Neural cell (in vitro differentiated cells): ENCODE data around the gene PMM2. TPM values are rescaled to one million over a fixed set of nuclear protein-coding genes. Genes with fewer than 3 reads are reported as not detected.
"Not testable (repeated sequence)": the region's sequence is repeated elsewhere in the genome, so short reads cannot be mapped to it uniquely, and the experiment has no call there.

ENCODE experiments used
- H2AFZ ChIP-seq: fragments of 200-600, 300-800 bp; sonication (generic), shearing (Covaris generic); 2 replicates; pipeline ENCODE4 v1.6.0; 2014; ENCODE audit warnings: low read depth, mild to moderate bottlenecking, antibody characterized with exemption, low read length, moderate library complexity
- H3F3A ChIP-seq: fragments of 200-600 bp; shearing (Covaris generic); 2 replicates; pipeline ENCODE4 v1.6.1; 2016; ENCODE audit warnings: mild to moderate bottlenecking, moderate library complexity, mixed read lengths, antibody characterized with exemption, low read length; ENCODE audit not compliant: insufficient read depth, poor library complexity, severe bottlenecking
- H3K27ac ChIP-seq: fragments of 200-600, 300-800 bp; sonication (generic), shearing (Covaris generic); 2 replicates; pipeline ENCODE4 v1.5.1; 2014; ENCODE audit warnings: mild to moderate bottlenecking, low read length, moderate library complexity
- H3K27me3 ChIP-seq: fragments of 300-800, 200-600 bp; sonication (generic), shearing (Covaris generic); 2 replicates; pipeline ENCODE4 v1.6.0; 2014; ENCODE audit warnings: mild to moderate bottlenecking, low read depth, low read length, moderate library complexity; ENCODE audit not compliant: insufficient read depth
- H3K36me3 ChIP-seq: fragments of 300-800, 200-600 bp; sonication (generic), shearing (Covaris generic); 2 replicates; pipeline ENCODE4 v1.5.1; 2014; ENCODE audit warnings: mild to moderate bottlenecking, antibody characterized with exemption, low read length, moderate library complexity; ENCODE audit not compliant: insufficient read depth
- H3K4me2 ChIP-seq: fragments of 300-800, 200-600 bp; sonication (generic), shearing (Covaris generic); 2 replicates; pipeline ENCODE4 v1.6.0; 2014; ENCODE audit warnings: mild to moderate bottlenecking, low read length
- H3K4me3 ChIP-seq: fragments of 300-800, 200-600 bp; sonication (generic), shearing (Covaris generic); 2 replicates; pipeline ENCODE4 v1.5.1; 2014; ENCODE audit warnings: mild to moderate bottlenecking, low read length, moderate library complexity
- H3K79me2 ChIP-seq: fragments of 200-600 bp; shearing (Covaris generic); replicated peaks from 2 replicates; pipeline ENCODE4 v1.6.0; 2014; ENCODE audit warnings: mild to moderate bottlenecking, low read length, moderate library complexity; ENCODE audit not compliant: insufficient read depth
- H3K9ac ChIP-seq: fragments of 300-800, 200-600 bp; sonication (generic), shearing (Covaris generic); 2 replicates; pipeline ENCODE4 v1.6.1; 2016; ENCODE audit warnings: mild to moderate bottlenecking, low read length, mixed read lengths
- H3K9me2 ChIP-seq: fragments of 200-600 bp; shearing (Covaris generic); 2 replicates; pipeline ENCODE4 v1.6.1; 2016; ENCODE audit warnings: mild to moderate bottlenecking, low read length, mixed read lengths; ENCODE audit not compliant: insufficient read depth
- H3K9me3 ChIP-seq: fragments of 200-600, 300-800 bp; sonication (generic), shearing (Covaris generic); 2 replicates; pipeline ENCODE4 v1.6.1; 2016; ENCODE audit warnings: mild to moderate bottlenecking, mixed run types, low read length, moderate library complexity, mixed read lengths
- H4K20me1 ChIP-seq: fragments of 200-600 bp; shearing (Covaris generic); 2 replicates; pipeline ENCODE4 v1.6.1; 2016; ENCODE audit warnings: mild to moderate bottlenecking, mixed run types; ENCODE audit not compliant: insufficient read depth
- EP300 ChIP-seq: fragments of 450-650 bp; conservative IDR thresholded peaks from 2 replicates; pipeline ENCODE4 v1.6.1; 2014; ENCODE audit warnings: antibody characterized with exemption, mild to moderate bottlenecking, moderate library complexity; ENCODE audit not compliant: poor library complexity, severe bottlenecking
- EZH2 ChIP-seq: fragments of 200-600, 300-800 bp; shearing (Covaris generic), sonication (generic); IDR thresholded peaks from 2 replicates; pipeline ENCODE4 v1.6.1; 2014; ENCODE audit warnings: antibody characterized with exemption, low read length, borderline replicate concordance, mild to moderate bottlenecking; ENCODE audit not compliant: insufficient read depth, poor library complexity, severe bottlenecking
- MXI1 ChIP-seq: fragments of 450-650 bp; conservative IDR thresholded peaks from 2 replicates; pipeline ENCODE4 v1.6.1; 2014; ENCODE audit warnings: antibody characterized with exemption, mild to moderate bottlenecking; ENCODE audit not compliant: poor library complexity, severe bottlenecking
- POLR2AphosphoS5 ChIP-seq: IDR thresholded peaks from 2 replicates; pipeline ENCODE4 v1.6.1; 2012
- RAD21 ChIP-seq: fragments of 450-650 bp; conservative IDR thresholded peaks from 2 replicates; pipeline ENCODE4 v1.6.1; 2014; ENCODE audit warnings: antibody characterized with exemption, mild to moderate bottlenecking, moderate library complexity
- REST ChIP-seq: IDR thresholded peaks from 2 replicates; pipeline ENCODE4 v1.6.1; 2012; ENCODE audit warnings: borderline replicate concordance
- SMC3 ChIP-seq: fragments of 450-650 bp; conservative IDR thresholded peaks from 2 replicates; pipeline ENCODE4 v1.6.1; 2014; ENCODE audit warnings: antibody characterized with exemption, mild to moderate bottlenecking, moderate library complexity; ENCODE audit not compliant: poor library complexity
- TAF1 ChIP-seq: IDR thresholded peaks from 2 replicates; pipeline ENCODE4 v1.6.1; 2012; ENCODE audit warnings: low read depth
- polyA minus RNA-seq: library from RNA; depleted of rRNA, polyadenylated mRNA; stranded (reverse); fragments of >200 nt; gene quantifications from 2 replicates; pipeline ENCODE4 v1.2.3, GENCODE V29; 2014
- polyA plus RNA-seq: library from polyadenylated mRNA; depleted of rRNA; stranded (reverse); fragments of >200 nt; gene quantifications from 2 replicates; pipeline ENCODE4 v1.2.3, GENCODE V29; 2014
- TF ChIP-seq, protein P1 (sequence below): fragments of 450-650 bp; IDR thresholded peaks from 2 replicates; pipeline ENCODE4 v1.5.1; 2014; ENCODE audit warnings: antibody characterized with exemption, mild to moderate bottlenecking, moderate library complexity; ENCODE audit not compliant: poor library complexity, severe bottlenecking

PMM2 gene
- polyA plus RNA-seq (13.9 and 20.2 TPM in 2 replicates), polyA minus RNA-seq (9.5 and 13.0 TPM in 2 replicates)

DNA sequence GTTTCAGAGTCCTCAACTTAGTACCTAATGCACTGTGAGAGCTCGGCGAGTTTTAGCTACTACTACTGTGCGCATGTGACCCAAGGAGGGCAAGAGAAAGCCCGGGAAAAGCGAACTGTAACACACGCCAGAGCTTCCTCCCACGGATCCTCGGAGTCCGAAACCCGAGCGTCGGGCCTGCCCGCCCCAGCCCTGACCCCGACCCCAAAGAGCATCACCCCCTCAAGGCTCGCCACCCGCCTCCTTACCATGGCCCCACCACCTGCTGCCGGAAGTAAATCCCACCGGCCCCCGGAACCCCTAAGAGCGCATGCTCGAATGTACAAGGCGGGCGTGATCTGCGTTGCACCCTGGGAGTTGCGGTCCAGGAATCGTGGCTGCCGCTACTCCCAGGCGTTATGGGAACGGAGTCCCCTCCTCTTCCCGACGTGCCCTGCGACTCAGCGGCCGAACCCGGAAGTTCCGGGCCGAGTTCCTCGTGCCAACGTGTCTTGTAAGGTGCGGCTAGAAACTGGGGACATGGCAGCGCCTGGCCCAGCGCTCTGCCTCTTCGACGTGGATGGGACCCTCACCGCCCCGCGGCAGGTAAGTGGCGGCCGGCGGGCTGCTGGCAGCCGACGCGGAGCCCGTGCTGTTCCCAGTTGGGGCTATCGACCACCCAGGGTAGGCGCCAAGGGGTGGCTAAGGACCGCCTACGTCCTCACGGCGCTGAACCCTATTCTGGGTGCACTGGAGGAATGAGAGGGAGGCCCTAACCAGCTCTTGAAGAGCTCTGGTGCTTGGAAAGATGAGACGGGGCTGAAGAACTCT, at the start of gene PMM2, which contains the start of gene TMEM186:
Gene PMM2 (plus strand): TSS at position 476 of the 810 bp plus-strand sequence. CDS start 44 bp downstream, at position 520.
Gene TMEM186 (minus strand): TSS at position 276 of the 810 bp plus-strand sequence. CDS start 25 bp downstream, at position 251.
- Histone ChIP-seq H3K4me3 (peak within 1 kb of the TSS; percentile 88), H3K36me3 (no peaks in the 10 kb centered on the region), H3K9me3 (no peaks in the 10 kb centered on the region), H3K27me3 (no peaks in the 10 kb centered on the region), H3K9ac (peak within 1 kb of the TSS; percentile 65), H3F3A (no peaks in the 10 kb centered on the region), H2AFZ (peak within 1 kb of the TSS; percentile 63), H4K20me1 (no peaks in the 10 kb centered on the region), H3K27ac (peak within 1 kb of the TSS; percentile 47), H3K79me2 (peaks cover 27% of the 10 kb centered on the region), H3K4me2 (peak within 1 kb of the TSS; percentile 100), H3K9me2 (no peaks in the 10 kb centered on the region)
- TF ChIP-seq EP300 (peak; percentile 32), SMC3 (peak; percentile 57), TAF1 (no peak), EZH2 (no peak), MXI1 (peak; percentile 100), REST (no peak), POLR2AphosphoS5 (peak; percentile 61), RAD21 (peak; percentile 45)
- TF ChIP-seq, protein P1, sequence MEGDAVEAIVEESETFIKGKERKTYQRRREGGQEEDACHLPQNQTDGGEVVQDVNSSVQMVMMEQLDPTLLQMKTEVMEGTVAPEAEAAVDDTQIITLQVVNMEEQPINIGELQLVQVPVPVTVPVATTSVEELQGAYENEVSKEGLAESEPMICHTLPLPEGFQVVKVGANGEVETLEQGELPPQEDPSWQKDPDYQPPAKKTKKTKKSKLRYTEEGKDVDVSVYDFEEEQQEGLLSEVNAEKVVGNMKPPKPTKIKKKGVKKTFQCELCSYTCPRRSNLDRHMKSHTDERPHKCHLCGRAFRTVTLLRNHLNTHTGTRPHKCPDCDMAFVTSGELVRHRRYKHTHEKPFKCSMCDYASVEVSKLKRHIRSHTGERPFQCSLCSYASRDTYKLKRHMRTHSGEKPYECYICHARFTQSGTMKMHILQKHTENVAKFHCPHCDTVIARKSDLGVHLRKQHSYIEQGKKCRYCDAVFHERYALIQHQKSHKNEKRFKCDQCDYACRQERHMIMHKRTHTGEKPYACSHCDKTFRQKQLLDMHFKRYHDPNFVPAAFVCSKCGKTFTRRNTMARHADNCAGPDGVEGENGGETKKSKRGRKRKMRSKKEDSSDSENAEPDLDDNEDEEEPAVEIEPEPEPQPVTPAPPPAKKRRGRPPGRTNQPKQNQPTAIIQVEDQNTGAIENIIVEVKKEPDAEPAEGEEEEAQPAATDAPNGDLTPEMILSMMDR = no peak

DNA sequence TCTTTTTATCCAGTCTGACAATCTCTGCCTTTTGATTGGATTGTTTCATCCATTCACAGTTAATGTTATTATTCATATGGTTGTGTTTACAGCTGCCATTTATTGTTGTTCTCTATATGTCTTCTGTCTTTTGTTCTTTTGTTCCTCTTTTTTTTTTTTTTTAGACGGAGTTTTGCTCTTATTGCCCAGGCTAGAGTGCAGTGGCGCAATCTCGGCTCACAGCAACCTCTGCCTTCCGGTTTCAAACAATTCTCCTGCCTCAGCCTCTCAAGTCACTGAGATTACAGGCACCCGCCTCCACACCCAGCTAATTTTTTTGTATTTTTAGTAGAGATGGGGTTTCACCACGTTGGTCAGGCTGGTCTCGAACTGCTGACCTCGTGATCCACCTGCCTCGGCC, 48.7 kb upstream of the PMM2 start:
- H3K36me3 ChIP-seq, H3K79me2 ChIP-seq, H3K9me3 ChIP-seq, H3K27ac ChIP-seq, H3K9ac ChIP-seq, H3K4me2 ChIP-seq, H3F3A ChIP-seq, H3K9me2 ChIP-seq, H3K27me3 ChIP-seq, H4K20me1 ChIP-seq, H2AFZ ChIP-seq, H3K4me3 ChIP-seq: not testable (repeated sequence)
